ENCODE measurements around the gene DNAJC1. TPM values are rescaled to one million over a fixed set of nuclear protein-coding genes. Genes with fewer than 3 reads are reported as not detected.

Gene DNAJC1
- total RNA-seq, 2 experiments from 2014 or later: 16.8 to 19.3 TPM

GRCh38 chr10:21760332-21760731 lies 243.2 kb downstream of the DNAJC1 start:
- POLR2A ChIA-PET: interaction anchor here (0.8 to 1.1 kb wide), 2 partner anchors 14 to 15 kb away, joined by 3 read pairs; no protein-coding TSS in a partner anchor
- Mint-ChIP-seq H3K27me3 (no peaks in the 10 kb centered on the region), H3K36me3 (ENCODE audit: low read depth) (peaks cover 16% of the 10 kb centered on the region), H3K4me3 (no peak overlapping the region), H3K27ac (no peak overlapping the region), H3K4me1 (ENCODE audit: low read depth) (peaks cover 14% of the 10 kb centered on the region), H3K9me3 (no peaks in the 10 kb centered on the region)
- H3K27ac ChIP-seq (ENCODE audit: low read depth in 1 of 2, low read length in 2 of 2): no peak overlapping the region
- ATAC-seq (ENCODE audit: poor library complexity) (no peak), DNase-seq (no peak)
- intact Hi-C loops (cut with DNase I, micrococcal nuclease): no loop called here
- no peak for TF ChIP-seq CTCF (IDR thresholded peaks at IDR 0.05)
- H3K4me3 ChIP-seq (ENCODE audit: low read length): no peak overlapping the region
- CTCF ChIA-PET: interaction anchor here (1.3 kb wide), 1 partner anchor 28 kb away, joined by 5 read pairs; no protein-coding TSS in a partner anchor
- no peaks in the 10 kb centered on the region for H3K9me3 ChIP-seq (ENCODE audit: control insufficient read depth in 1 of 2, insufficient read depth in 1 of 2, low read length in 2 of 2)
- peaks cover 6% of the 10 kb centered on the region for H3K4me1 ChIP-seq (ENCODE audit: insufficient read depth, low read length)
- peaks cover 33% of the 10 kb centered on the region for H3K36me3 ChIP-seq (ENCODE audit: insufficient read depth, low read length)
- no peaks in the 10 kb centered on the region for H3K27me3 ChIP-seq (ENCODE audit: control insufficient read depth in 1 of 2, insufficient read depth in 2 of 2, low read length in 2 of 2)

- Mint-ChIP-seq H3K27ac (no peak overlapping the region), H3K27me3 (no peaks in the 10 kb centered on the region), H3K4me3 (no peak overlapping the region), H3K9me3 (no peaks in the 10 kb centered on the region), H3K4me1 (ENCODE audit: low read depth) (peaks cover 7% of the 10 kb centered on the region), H3K36me3 (ENCODE audit: low read depth) (peaks cover 11% of the 10 kb centered on the region)
- no peak for TF ChIP-seq CTCF (IDR thresholded peaks at IDR 0.05)
- Histone ChIP-seq H3K36me3 (ENCODE audit: insufficient read depth, low read length) (peaks cover 33% of the 10 kb centered on the region), H3K4me3 (ENCODE audit: low read length) (no peak overlapping the region), H3K4me1 (ENCODE audit: insufficient read depth, low read length) (no peaks in the 10 kb centered on the region), H3K27ac (ENCODE audit: low read depth in 1 of 2, low read length in 2 of 2) (no peak overlapping the region), H3K27me3 (ENCODE audit: control insufficient read depth in 1 of 2, insufficient read depth in 2 of 2, low read length in 2 of 2) (no peaks in the 10 kb centered on the region), H3K9me3 (ENCODE audit: control insufficient read depth in 1 of 2, insufficient read depth in 1 of 2, low read length in 2 of 2) (no peaks in the 10 kb centered on the region)
- no peak for DNase-seq
- ChIA-PET POLR2A (interaction anchor here (1.3 kb wide), 1 partner anchor 12 kb away, joined by 5 read pairs; no protein-coding TSS in a partner anchor), CTCF (no interaction called here)
- intact Hi-C loops (cut with DNase I, micrococcal nuclease): no loop called here
- ATAC-seq (ENCODE audit: poor library complexity): no peak
Observed at GRCh38 chr10:21759232-21759631, 244.3 kb downstream of the DNAJC1 start.

GRCh38 chr10:21758696-21759095 lies 244.8 kb downstream of the DNAJC1 start:
- Mint-ChIP-seq H3K4me1 (ENCODE audit: low read depth) (peaks cover 2% of the 10 kb centered on the region), H3K27ac (no peak overlapping the region), H3K9me3 (no peaks in the 10 kb centered on the region), H3K36me3 (ENCODE audit: low read depth) (peaks cover 11% of the 10 kb centered on the region), H3K4me3 (no peak overlapping the region), H3K27me3 (no peaks in the 10 kb centered on the region)
- ATAC-seq (ENCODE audit: poor library complexity): no peak
- H3K36me3 ChIP-seq (ENCODE audit: insufficient read depth, low read length): peaks cover 33% of the 10 kb centered on the region
- no peaks in the 10 kb centered on the region for H3K4me1 ChIP-seq (ENCODE audit: insufficient read depth, low read length)
- POLR2A ChIA-PET: interaction anchor here (1.3 kb wide), 1 partner anchor 11 kb away, joined by 5 read pairs; no protein-coding TSS in a partner anchor
- H3K9me3 ChIP-seq (ENCODE audit: control insufficient read depth in 1 of 2, insufficient read depth in 1 of 2, low read length in 2 of 2): no peaks in the 10 kb centered on the region
- no peak overlapping the region for H3K27ac ChIP-seq (ENCODE audit: low read depth in 1 of 2, low read length in 2 of 2)
- no peak for DNase-seq
- no peak overlapping the region for H3K4me3 ChIP-seq (ENCODE audit: low read length)
- CTCF ChIA-PET: no interaction called here
- intact Hi-C loops (cut with DNase I, micrococcal nuclease): no loop called here
- no peak for TF ChIP-seq CTCF (IDR thresholded peaks at IDR 0.05)
- no peaks in the 10 kb centered on the region for H3K27me3 ChIP-seq (ENCODE audit: control insufficient read depth in 1 of 2, insufficient read depth in 2 of 2, low read length in 2 of 2)

Measured in CD4-positive, alpha-beta T cell (primary cell).